NCI-H2107 treated with DMSO at 0.1 percent for 48 hours (cell line): Measurements from ENCODE around the gene SUCLG2.
"Not testable (repeated sequence)": the region's sequence is repeated elsewhere in the genome, so short reads cannot be mapped to it uniquely, and the experiment has no call there.

Source experiments
- DNase-seq: peaks from one replicate; lab custom pipeline; 2025; ENCODE audit not compliant: unreplicated experiment; lab: John Stamatoyannopoulos, UW

The SUCLG2 gene

GRCh38 chr3:67610458-67610857 lies 44.0 kb downstream of the SUCLG2 start:
- DNase-seq, result no peak

DNA sequence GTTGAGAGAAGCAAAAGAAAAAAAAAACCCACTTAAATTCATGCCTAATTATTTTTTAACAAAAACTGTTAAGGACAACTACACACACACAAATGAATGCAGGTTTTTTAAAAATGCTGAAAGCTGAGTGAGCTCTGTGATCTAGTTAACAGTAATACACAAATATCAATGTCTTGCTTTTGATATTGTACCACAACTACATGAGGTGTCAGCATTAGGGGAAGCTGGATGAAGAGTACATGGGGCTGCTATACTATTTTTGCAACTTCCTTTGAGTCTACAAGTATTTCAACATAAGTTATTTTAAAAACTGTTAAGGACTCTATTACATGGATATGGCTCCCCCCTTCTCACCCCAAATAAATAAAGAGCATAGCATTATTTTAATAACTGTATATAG lies 44.7 kb downstream of the SUCLG2 start:
- no peak for DNase-seq

DNA sequence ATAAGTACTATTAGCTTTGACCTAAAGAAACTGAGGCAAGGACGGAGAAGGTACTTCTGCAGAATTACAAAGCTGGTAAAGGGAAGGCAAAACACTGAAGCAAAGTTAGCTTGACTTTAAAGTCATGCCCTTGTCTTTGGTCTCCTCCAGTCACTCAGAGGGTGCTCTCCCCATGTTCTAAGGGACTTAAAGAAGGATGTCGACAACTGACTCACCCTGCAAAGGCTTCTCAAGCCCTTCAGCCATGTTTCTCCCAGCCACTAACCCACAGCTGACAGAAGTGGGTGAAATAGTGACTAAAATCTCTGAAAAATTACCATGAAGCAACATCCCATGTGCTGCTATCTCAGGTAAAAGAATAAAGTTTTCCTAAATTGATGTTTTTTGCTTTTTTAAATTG lies 46.4 kb downstream of the SUCLG2 start:
- no peak for DNase-seq

- DNase-seq, result no peak
These were observed 49.0 kb downstream of the SUCLG2 start for GRCh38 chr3:67605377-67605776.

DNA sequence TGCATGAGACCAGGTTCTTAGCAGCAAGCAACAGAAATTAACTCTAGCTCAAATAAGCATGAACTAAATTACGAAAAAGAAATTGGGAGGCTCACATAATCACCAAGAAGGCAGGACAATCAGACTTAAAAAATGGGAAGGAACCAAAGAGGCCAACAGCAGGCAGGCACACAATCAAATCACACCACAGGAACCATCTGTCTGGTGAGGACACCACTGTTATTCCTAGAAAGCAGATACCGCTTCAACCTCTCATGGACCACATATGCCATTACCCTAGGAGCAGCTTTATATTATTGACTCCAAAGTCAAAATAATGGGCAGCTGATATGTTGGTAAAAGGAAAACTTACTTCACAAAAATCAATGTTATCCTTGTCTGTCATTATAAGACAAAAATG lies 51.6 kb downstream of the SUCLG2 start:
- DNase-seq, result no peak

DNA sequence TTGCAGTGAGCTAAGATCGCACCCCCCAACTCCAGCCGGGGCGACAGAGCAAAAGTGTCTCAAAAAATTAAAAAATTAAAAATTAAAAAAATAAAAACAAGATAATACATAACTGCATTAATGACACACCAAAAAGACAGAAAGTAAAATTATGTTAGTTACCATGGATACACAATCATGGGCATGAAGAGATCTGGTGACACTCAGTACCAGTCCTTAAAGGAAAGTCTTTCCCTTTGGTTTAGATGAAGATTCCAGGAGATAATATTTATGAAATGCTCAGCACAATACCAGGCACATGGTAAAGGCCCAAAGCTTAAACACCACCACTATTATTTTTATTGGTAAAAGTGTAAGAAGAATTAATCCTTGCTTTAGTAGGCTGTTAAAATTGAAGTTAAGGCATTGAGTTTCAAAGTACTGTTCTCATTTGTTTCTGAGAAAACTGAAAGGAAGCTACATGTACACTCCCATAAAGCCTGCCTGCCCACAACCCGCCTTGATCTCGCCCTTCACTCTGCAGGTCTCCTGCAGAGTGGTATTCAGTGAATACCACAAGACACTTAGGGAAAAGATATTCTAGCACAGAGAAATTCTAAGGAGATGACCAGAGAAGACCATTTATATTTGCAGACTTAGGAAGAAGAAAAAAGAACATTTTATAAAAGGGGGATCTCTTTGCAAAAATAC lies 52.3 kb downstream of the SUCLG2 start:
- DNase-seq, result no peak

DNA sequence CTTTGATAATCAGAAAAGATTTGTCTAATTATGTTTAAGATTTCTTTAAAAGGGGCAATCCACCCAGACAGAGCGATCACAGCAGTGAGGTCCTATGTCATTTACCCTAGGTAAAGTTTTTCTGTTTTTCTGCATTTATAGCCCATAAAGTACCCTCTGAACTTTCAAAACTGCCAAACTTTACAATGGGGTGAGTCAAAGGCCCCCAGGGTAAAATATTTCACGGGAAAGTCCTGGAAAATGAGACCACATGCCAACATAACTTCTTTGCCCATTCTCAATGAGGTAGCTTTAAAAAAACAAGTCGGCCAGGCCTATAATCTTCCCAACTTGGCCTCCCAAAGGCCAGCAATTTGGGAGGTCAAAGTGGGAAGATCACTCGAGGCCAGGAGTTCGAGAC lies 53.0 kb downstream of the SUCLG2 start:
- no peak for DNase-seq

DNA sequence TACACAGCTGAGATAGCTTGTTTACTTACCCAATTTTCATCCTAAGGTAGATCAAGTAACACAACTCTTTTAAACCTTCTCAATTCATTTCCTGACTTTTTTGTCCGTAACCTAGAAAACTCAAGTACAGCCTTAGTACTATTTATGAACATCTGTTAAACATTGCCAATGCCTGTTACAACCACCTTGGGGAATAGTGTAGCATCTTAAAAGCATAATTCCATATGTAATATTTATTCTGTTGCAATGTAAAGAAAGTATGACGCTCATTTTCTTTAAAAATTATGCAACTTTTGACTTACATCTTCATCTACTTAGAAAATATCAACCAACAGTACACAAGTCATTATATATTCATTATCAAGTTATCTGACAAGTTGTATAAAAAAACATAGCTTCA lies 54.6 kb downstream of the SUCLG2 start:
- no peak for DNase-seq

DNA sequence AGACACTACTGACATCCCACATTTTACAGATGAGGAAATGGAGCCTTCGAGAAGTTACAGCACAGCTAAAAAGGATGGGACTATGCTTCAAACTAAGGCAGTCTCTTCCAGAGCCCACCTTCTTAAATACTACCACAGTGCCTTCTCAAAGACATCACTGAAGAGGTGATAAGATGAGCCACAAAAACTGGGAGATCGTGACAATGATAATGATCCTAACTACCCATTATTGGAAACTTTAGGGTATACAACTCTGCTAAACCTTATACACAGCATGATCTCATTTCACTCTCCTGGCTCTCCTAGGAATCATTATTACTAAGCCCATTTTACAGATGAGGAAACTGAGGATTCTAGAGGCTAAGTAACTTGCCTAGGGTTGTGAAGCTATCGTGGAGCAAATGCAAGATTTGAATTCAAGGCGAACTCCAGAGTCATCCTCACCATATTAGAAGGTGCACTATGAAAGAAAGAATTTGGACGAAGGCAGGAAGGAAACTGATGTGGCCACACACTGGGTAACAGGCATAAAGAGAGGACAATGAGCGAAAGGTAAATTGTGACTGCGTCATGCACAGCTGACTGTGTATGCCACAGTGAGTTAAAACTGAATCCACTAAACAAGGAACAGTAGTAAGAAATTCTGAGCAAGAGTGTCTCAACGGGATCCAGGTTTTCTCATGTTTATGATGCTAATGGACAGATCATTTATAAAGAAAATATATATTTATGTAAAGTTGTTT lies 55.4 kb downstream of the SUCLG2 start:
- no peak for DNase-seq

GRCh38 chr3:67595424-67595823 lies 59.0 kb downstream of the SUCLG2 start:
- DNase-seq, result no peak

DNA sequence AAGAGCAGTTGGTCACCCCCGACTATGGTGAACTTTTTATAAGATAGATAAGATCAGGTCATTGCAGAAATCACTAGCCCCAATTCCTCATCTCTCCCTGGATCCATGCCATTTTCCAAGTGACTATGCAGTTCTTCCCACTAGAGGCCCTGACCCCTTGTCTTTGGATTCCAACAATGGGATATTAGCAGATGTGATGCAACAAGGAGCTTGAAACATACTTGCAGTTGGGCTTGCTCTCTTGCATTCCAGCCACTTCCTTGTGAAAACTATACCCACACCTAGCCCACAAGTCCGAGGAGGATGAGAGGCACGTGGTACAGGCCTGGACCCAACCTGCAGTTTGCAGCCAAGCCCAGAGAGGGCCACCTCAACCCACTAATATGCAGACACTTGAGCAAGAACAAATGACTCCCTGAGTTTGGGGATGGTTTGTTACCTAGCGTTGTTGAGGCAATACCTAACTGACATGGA lies 60.6 kb downstream of the SUCLG2 start:
- no peak for DNase-seq

DNA sequence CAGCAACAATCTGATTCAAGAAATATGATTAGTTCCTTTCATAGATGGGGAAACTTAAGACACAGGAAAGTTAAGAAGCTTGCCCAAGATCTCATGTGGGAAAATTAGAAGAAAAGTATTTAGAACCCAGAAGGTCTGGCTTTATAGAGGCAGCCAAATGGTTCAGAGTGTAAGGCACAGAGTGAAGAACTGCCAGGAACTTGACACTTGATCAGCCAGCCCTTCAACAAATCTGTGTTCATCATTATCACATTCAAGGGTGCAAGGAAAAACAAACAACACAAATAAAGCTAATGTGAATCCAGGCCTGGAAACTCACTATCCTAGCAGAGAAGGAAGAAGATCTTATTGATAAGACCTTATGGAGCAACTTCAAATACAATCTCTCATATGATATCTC lies 62.4 kb downstream of the SUCLG2 start:
- DNase-seq, result no peak

- DNase-seq, result no peak
These were observed 66.6 kb downstream of the SUCLG2 start for GRCh38 chr3:67587811-67588210.

DNA sequence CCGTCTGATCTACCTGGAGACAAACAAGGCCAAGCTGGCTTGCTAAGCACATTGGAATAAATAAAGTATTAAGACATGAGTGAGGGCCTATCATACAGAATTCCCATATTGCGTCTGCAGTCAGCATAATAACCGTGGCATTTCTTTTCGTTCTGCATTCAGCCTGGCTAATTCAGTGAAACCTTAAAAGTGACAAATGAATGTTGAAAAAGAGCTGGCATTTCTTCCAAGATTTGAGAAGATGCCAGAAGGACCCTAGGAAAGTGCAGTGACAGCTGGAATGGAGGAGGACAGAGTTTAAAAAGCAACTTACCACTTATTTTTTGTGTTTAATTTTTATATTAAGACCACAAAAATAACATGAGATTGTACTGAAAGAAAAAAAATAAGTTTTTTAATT lies 67.1 kb downstream of the SUCLG2 start:
- DNase-seq, result no peak

- not testable (repeated sequence) for DNase-seq
These were observed 69.8 kb downstream of the SUCLG2 start for GRCh38 chr3:67584608-67585007.

- no peak for DNase-seq
These were observed 73.9 kb downstream of the SUCLG2 start for GRCh38 chr3:67580430-67581000.

DNA sequence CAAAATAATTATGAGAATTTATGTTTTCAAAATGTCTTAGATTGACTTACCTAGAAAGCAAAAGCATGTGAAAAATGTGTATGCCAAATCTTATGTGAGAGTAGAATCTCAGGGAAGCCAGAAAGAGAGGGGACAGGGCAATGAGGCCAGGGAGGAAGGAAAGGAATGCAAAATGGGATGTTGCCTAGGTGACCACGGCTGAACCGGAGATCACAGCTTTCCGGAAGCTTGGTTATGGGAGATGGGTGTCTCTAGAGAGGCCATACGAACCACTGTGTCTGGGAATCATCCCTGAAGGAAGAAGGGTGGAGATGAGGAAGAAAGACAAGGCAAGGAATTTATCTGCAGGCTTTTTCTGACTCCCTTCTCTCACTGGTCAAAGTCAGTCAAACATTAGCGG lies 76.0 kb downstream of the SUCLG2 start:
- no peak for DNase-seq

DNA sequence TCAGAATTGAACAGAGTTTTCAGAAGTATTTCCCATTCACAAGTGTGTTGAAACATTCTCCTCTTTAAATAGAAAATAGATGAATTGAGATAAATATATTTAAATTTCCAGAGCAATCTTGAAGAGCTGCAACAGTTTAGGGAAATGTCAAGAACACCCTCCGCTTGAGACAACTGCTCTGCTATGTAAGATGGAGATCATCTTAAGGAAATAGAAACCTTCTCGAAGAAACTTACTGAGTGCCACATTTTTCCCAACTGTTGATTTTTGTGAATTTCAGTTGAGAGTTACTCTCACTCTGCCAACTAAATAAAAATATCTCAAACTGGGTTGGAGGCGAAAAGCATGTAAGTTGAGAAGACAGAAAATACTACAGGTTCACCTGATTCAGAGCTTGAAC lies 78.0 kb downstream of the SUCLG2 start:
- DNase-seq, result no peak

DNA sequence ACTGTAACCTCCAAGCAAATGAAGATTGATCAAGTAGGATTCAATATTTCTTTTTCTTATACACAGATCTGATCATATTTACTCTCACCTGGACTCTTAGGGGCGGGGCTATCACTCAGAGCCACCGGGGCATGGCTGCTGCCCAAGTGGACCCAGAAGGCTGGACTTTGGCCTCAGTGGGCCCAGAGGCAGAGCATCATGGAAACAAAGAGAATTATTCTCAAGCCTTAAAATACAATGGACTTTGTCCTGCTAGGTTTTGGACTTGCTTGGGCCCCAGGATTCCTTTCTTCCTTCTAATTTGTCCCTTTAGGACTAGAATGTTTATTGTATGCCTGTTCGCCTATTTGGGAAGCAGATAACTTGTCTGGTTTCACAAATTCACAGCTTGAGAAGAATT lies 85.1 kb downstream of the SUCLG2 start:
- DNase-seq, result no peak

DNA sequence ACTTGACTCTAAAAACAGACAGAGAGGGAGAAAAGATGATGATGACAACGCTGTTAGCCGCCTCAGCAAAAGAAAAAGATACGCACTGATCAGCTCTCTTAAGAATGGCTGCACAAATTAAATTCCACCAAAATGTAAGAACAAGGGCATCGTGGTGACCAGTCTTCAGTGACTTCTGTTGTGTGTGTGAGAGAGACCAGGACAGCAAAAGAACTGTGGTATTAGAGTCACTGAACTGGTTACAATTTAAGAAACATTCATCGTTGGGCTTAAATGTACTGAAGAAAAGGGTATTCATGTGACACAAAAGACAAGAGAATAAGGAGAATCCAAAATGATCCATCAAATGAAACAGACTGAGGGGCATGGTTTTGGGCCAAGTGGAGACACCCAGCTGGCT lies 86.5 kb downstream of the SUCLG2 start:
- DNase-seq, result no peak

DNA sequence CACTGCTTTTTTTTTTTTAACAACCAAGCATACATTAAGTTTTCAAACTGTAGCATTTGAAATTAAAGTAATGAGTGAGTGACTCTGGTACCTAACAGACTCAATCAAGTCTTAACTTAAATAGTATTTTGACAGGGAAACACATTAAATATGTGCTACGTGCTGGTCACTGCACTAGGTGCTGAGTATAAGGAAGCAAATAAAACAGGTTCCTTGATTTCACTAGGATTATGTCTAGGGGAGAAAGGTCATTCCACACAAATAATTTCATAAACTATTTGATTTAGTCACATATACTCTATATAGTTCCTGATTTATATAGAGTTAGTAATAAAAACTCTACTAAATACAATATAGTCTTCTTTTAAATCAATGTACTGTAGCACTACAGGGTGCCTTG lies 89.4 kb downstream of the SUCLG2 start:
- no peak for DNase-seq

- DNase-seq, result no peak
These were observed 90.4 kb downstream of the SUCLG2 start for GRCh38 chr3:67564008-67564407.
